Upper lobe of right lung (tissue), 1 donor: Measurements from ENCODE around the gene DCP1B. TPM values are rescaled to one million over a fixed set of nuclear protein-coding genes. Genes with fewer than 3 reads are reported as not detected.
A peak's percentile ranks its signal among the peaks of the same experiment; 100 is the strongest.

Experiments used
- ATAC-seq: fragments of 200-7000 bp; cut with Tn5 transposase; one replicate; pipeline ENCODE4 v1.9.1; 2020; ENCODE audit warnings: mild to moderate bottlenecking, moderate library complexity
- DNase-seq: peaks from one replicate; pipeline ENCODE4 v3.0.0-alpha.2; 2020
- H3K27ac ChIP-seq: fragments of 200-600 bp; one replicate; pipeline ENCODE4 v1.8.0; 2022
- H3K27me3 ChIP-seq: fragments of 200-600 bp; one replicate; pipeline ENCODE4 v1.8.0; 2022; ENCODE audit warnings: mild to moderate bottlenecking
- H3K36me3 ChIP-seq: fragments of 200-600 bp; one replicate; pipeline ENCODE4 v1.8.0; 2022
- H3K4me1 ChIP-seq: fragments of 200-600 bp; one replicate; pipeline ENCODE4 v1.8.0; 2022
- H3K4me3 ChIP-seq: fragments of 200-600 bp; one replicate; pipeline ENCODE4 v1.8.0; 2022; ENCODE audit warnings: mild to moderate bottlenecking
- H3K9me3 ChIP-seq: fragments of 200-600 bp; one replicate; pipeline ENCODE4 v1.8.0; 2022
- intact Hi-C: fragments of 100-400 bp; cut with DNase I; formaldehyde crosslinking; loops from one replicate; pipeline ENCODE4 v1.11.0; 2022
- total RNA-seq: library from RNA; stranded (reverse); fragmentation: NEBNext Ultra II Directional; extraction: Animal tissue kit (Norgen Biotek cat#: 25700); gene quantifications from one replicate; pipeline ENCODE4 v1.2.1, GENCODE V29; 2021
- TF ChIP-seq, protein P1 (sequence below): fragments of 200-600 bp; IDR thresholded peaks from one replicate; pipeline ENCODE4 v1.8.0; 2022; ENCODE audit warnings: antibody characterized with exemption
- donor health status: DM: no; HTN: yes; CAD: no; lungs with severe emphysema.

Gene DCP1B
- total RNA-seq, 1 donor from 2014 or later: 12.8 TPM

GRCh38 chr12:1978078-1978862 is 26.0 kb downstream of the DCP1B start:
- Histone ChIP-seq H3K4me1 (peaks cover 14% of the 10 kb centered on the region), H3K36me3 (no peaks in the 10 kb centered on the region), H3K4me3 (no peak overlapping the region), H3K27ac (no peak overlapping the region), H3K9me3 (no peaks in the 10 kb centered on the region), H3K27me3 (no peaks in the 10 kb centered on the region)
- TF ChIP-seq, protein P1, sequence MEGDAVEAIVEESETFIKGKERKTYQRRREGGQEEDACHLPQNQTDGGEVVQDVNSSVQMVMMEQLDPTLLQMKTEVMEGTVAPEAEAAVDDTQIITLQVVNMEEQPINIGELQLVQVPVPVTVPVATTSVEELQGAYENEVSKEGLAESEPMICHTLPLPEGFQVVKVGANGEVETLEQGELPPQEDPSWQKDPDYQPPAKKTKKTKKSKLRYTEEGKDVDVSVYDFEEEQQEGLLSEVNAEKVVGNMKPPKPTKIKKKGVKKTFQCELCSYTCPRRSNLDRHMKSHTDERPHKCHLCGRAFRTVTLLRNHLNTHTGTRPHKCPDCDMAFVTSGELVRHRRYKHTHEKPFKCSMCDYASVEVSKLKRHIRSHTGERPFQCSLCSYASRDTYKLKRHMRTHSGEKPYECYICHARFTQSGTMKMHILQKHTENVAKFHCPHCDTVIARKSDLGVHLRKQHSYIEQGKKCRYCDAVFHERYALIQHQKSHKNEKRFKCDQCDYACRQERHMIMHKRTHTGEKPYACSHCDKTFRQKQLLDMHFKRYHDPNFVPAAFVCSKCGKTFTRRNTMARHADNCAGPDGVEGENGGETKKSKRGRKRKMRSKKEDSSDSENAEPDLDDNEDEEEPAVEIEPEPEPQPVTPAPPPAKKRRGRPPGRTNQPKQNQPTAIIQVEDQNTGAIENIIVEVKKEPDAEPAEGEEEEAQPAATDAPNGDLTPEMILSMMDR: no peak
- DNase-seq: no peak
- no peak for ATAC-seq
- intact Hi-C loops: no loop called here

GRCh38 chr12:1977588-1977987 is 26.7 kb downstream of the DCP1B start:
- Histone ChIP-seq H3K4me1 (peaks cover 14% of the 10 kb centered on the region), H3K36me3 (no peaks in the 10 kb centered on the region), H3K9me3 (no peaks in the 10 kb centered on the region), H3K4me3 (no peak overlapping the region), H3K27me3 (no peaks in the 10 kb centered on the region), H3K27ac (no peak overlapping the region)
- intact Hi-C loops: no loop called here
- ATAC-seq (no peak), DNase-seq (no peak)
- TF ChIP-seq, protein P1: no peak

DNA sequence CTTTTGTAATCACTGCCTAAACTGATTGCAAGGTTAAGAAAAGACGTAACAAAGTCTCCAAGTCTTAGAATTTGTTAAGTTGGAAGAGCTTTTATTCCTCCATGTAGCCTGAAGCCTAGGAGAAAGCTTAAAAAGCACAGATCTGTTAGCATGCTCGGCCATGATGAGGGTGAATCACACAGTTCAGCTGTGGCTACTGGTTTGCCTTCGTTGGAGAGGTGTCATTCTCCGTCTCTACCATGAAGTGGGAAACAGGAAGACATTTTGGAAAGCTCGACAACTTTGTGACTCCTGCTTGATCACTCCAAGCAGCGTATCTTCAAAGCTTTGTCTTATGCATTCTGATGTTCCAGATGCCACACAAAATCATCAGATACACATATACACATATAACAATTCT is 27.1 kb downstream of the DCP1B start:
- no peak overlapping the region for H3K4me3 ChIP-seq
- H3K27me3 ChIP-seq: no peaks in the 10 kb centered on the region
- H3K36me3 ChIP-seq: no peaks in the 10 kb centered on the region
- H3K9me3 ChIP-seq: no peaks in the 10 kb centered on the region
- no peak for DNase-seq
- intact Hi-C loops: no loop called here
- H3K27ac ChIP-seq: no peak overlapping the region
- no peak for ATAC-seq
- TF ChIP-seq, protein P1: no peak
- peaks cover 14% of the 10 kb centered on the region for H3K4me1 ChIP-seq

DNA sequence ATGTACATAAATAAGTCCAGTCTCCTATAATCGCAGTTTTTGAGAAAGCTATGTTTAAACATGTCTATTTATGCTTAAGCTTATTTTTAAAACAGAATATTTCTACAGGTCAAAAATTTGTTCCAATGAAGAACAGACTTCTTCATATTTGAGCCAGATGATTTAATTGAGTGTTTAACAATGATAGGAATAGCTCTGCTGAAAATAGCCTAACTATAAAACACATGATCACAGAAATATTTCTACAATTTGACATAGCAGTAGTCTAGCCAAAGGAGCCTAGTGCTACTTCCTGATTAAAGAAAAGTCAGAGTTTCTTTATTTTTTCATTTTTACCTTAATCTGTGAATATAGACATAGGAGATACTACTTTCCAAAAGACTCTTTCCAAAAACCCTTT is 29.4 kb downstream of the DCP1B start:
- ATAC-seq (no peak), DNase-seq (no peak)
- H3K27me3 ChIP-seq: no peaks in the 10 kb centered on the region
- H3K4me1 ChIP-seq: peaks cover 14% of the 10 kb centered on the region
- no peaks in the 10 kb centered on the region for H3K36me3 ChIP-seq
- no peak overlapping the region for H3K27ac ChIP-seq
- H3K9me3 ChIP-seq: no peaks in the 10 kb centered on the region
- H3K4me3 ChIP-seq: no peak overlapping the region
- intact Hi-C loops: no loop called here
- TF ChIP-seq, protein P1: no peak

DNA sequence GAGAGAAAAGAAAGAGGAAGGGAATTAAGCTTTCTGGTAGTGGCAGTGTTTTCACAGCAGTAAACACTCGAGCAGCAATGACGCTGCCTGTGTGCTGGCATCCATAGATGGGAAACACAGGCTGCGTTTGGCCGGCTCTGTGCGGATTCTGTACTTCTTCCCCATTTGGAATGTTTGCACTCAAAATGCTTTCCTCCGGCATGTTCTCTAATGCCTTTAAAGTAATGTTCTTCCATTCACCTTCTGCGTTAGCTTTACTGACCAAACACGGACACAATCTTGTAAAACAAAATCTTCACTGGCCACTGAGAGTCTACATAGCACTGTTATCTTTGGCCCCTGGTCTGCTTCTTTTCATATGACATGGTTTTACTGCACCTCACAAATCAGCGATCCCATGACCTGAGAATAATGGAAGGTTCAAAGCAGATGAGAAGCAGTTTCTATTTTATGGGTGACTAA is 31.4 kb downstream of the DCP1B start:
- peaks cover 14% of the 10 kb centered on the region for H3K4me1 ChIP-seq
- H3K36me3 ChIP-seq: no peaks in the 10 kb centered on the region
- TF ChIP-seq, protein P1: no peak
- H3K27me3 ChIP-seq: no peaks in the 10 kb centered on the region
- H3K4me3 ChIP-seq: no peak overlapping the region
- no peak for DNase-seq
- no peak for ATAC-seq
- peak overlapping the region; percentile 52 for H3K27ac ChIP-seq
- H3K9me3 ChIP-seq: no peaks in the 10 kb centered on the region
- intact Hi-C loops: no loop called here
